ENCODE results near the gene CETN3. TPM values are rescaled to one million over a fixed set of nuclear protein-coding genes. Genes with fewer than 3 reads are reported as not detected.

The CETN3 gene
- total RNA-seq, 1 experiment from 2014 or later: 42.8 TPM

- Histone ChIP-seq H3K9me2 (ENCODE audit: insufficient read depth) (no peaks in the 10 kb centered on the region), H2AFZ (ENCODE audit: low read depth, low read length, poor library complexity, severe bottlenecking) (no peak overlapping the region), H3K36me3 (ENCODE audit: control insufficient read depth in 1 of 2, insufficient read depth in 2 of 2, low read length in 2 of 2) (no peaks in the 10 kb centered on the region), H3K4me1 (ENCODE audit: control insufficient read depth in 1 of 2, insufficient read depth in 2 of 2, low read length in 2 of 2) (no peaks in the 10 kb centered on the region), H3K27me3 (ENCODE audit: insufficient read depth, low read length) (no peaks in the 10 kb centered on the region), H3K4me2 (ENCODE audit: low read length) (no peak overlapping the region), H3K27ac (ENCODE audit: low read depth, low read length) (no peak overlapping the region), H3K9ac (ENCODE audit: low read length) (no peak overlapping the region), H3K79me2 (ENCODE audit: insufficient read depth, low read length) (no peaks in the 10 kb centered on the region), H4K20me1 (ENCODE audit: insufficient read depth) (no peaks in the 10 kb centered on the region), H3K9me3 (ENCODE audit: control insufficient read depth in 1 of 2, insufficient read depth in 1 of 2, low read depth in 1 of 2, low read length in 2 of 2) (no peaks in the 10 kb centered on the region), H3K4me3 (replicated peaks in 1 of 2; ENCODE audit: low read depth in 1 of 2, low read length in 2 of 2) (no peak overlapping the region)
- BruUV-seq (replicated peaks): no TSS peak
- ChIA-PET RAD21 (ENCODE audit: low non-redundant PET in 1 of 2, low total read pairs in 2 of 2, uncharacterized antibody in 2 of 2, unreplicated experiment in 2 of 2) (no interaction called here), POLR2A (no interaction called here), CTCF (no interaction called here)
- intact Hi-C loops (cut with micrococcal nuclease): no loop called here
- DNase-seq (ENCODE audit: low read depth, low spot score) (no peak), ATAC-seq (no peak)
- TF ChIP-seq ZBTB33 (IDR thresholded peaks at IDR 0.05; ENCODE audit: extremely low read depth, insufficient replicate concordance, low read length): no peak
These were observed 56.3 kb downstream of the CETN3 start for GRCh38 chr5:90353254-90353653.

GRCh38 chr5:90351101-90351500 is 58.5 kb downstream of the CETN3 start:
- H3K9me3 ChIP-seq (ENCODE audit: control insufficient read depth in 1 of 2, insufficient read depth in 1 of 2, low read depth in 1 of 2, low read length in 2 of 2): no peaks in the 10 kb centered on the region
- BruUV-seq (replicated peaks): no TSS peak
- no peaks in the 10 kb centered on the region for H3K27me3 ChIP-seq (ENCODE audit: insufficient read depth, low read length)
- H3K9me2 ChIP-seq (ENCODE audit: insufficient read depth): no peaks in the 10 kb centered on the region
- no peak for ATAC-seq
- no peak for TF ChIP-seq ZBTB33 (IDR thresholded peaks at IDR 0.05; ENCODE audit: extremely low read depth, insufficient replicate concordance, low read length)
- no peak for TF ChIP-seq ZFX (IDR thresholded peaks at IDR 0.05)
- no peak for TF ChIP-seq EZH2phosphoT487 (IDR thresholded peaks at IDR 0.05; ENCODE audit: borderline replicate concordance)
- no peak for TF ChIP-seq EZH2 (IDR thresholded peaks at IDR 0.05)
- no peak for TF ChIP-seq SIN3A (IDR thresholded peaks at IDR 0.05; ENCODE audit: low read depth)
- TF ChIP-seq ZNF274 (IDR thresholded peaks at IDR 0.05; ENCODE audit: low read depth, low read length): no peak
- TF ChIP-seq REST (IDR thresholded peaks at IDR 0.05; ENCODE audit: low read depth): no peak
- TF ChIP-seq TCF7L2 (IDR thresholded peaks at IDR 0.05; ENCODE audit: borderline replicate concordance, extremely low read depth, insufficient read depth, insufficient read length): no peak
- TF ChIP-seq ELF1 (IDR thresholded peaks at IDR 0.05; ENCODE audit: borderline replicate concordance, low read depth): no peak
- no peak for TF ChIP-seq SP1 (IDR thresholded peaks at IDR 0.05; ENCODE audit: low read depth)
- no peak for TF ChIP-seq SRF (IDR thresholded peaks at IDR 0.05; ENCODE audit: low read depth)
- TF ChIP-seq POLR2A (IDR thresholded peaks at IDR 0.05; ENCODE audit: borderline replicate concordance, extremely low read depth, insufficient read depth, insufficient read length): no peak
- ChIA-PET RAD21 (ENCODE audit: low non-redundant PET in 1 of 2, low total read pairs in 2 of 2, uncharacterized antibody in 2 of 2, unreplicated experiment in 2 of 2) (no interaction called here), POLR2A (no interaction called here), CTCF (no interaction called here)
- H3K4me3 ChIP-seq (replicated peaks in 1 of 2; ENCODE audit: low read depth in 1 of 2, low read length in 2 of 2): no peak overlapping the region
- intact Hi-C loops (cut with micrococcal nuclease): no loop called here
- no peaks in the 10 kb centered on the region for H4K20me1 ChIP-seq (ENCODE audit: insufficient read depth)
- H3K9ac ChIP-seq (ENCODE audit: low read length): no peak overlapping the region
- no peak overlapping the region for H3K4me2 ChIP-seq (ENCODE audit: low read length)
- no peaks in the 10 kb centered on the region for H3K4me1 ChIP-seq (ENCODE audit: control insufficient read depth in 1 of 2, insufficient read depth in 2 of 2, low read length in 2 of 2)
- no peak overlapping the region for H3K27ac ChIP-seq (ENCODE audit: low read depth, low read length)
- DNase-seq (ENCODE audit: low read depth, low spot score): no peak
- no peaks in the 10 kb centered on the region for H3K36me3 ChIP-seq (ENCODE audit: control insufficient read depth in 1 of 2, insufficient read depth in 2 of 2, low read length in 2 of 2)
- no peaks in the 10 kb centered on the region for H3K79me2 ChIP-seq (ENCODE audit: insufficient read depth, low read length)
- no peak overlapping the region for H2AFZ ChIP-seq (ENCODE audit: low read depth, low read length, poor library complexity, severe bottlenecking)
